GM21786 (cell line): ENCODE data around the gene GPS1.
A peak's percentile ranks its signal among the peaks of the same experiment; 100 is the strongest.
"Not testable (repeated sequence)": the region's sequence is repeated elsewhere in the genome, so short reads cannot be mapped to it uniquely, and the experiment has no call there.

Source experiments
- ATAC-seq: cut with Tn5 transposase; IDR thresholded peaks from one replicate; pipeline ENCODE4 v1.9.1; 2021; ENCODE audit not compliant: unreplicated experiment

GPS1 gene

DNA sequence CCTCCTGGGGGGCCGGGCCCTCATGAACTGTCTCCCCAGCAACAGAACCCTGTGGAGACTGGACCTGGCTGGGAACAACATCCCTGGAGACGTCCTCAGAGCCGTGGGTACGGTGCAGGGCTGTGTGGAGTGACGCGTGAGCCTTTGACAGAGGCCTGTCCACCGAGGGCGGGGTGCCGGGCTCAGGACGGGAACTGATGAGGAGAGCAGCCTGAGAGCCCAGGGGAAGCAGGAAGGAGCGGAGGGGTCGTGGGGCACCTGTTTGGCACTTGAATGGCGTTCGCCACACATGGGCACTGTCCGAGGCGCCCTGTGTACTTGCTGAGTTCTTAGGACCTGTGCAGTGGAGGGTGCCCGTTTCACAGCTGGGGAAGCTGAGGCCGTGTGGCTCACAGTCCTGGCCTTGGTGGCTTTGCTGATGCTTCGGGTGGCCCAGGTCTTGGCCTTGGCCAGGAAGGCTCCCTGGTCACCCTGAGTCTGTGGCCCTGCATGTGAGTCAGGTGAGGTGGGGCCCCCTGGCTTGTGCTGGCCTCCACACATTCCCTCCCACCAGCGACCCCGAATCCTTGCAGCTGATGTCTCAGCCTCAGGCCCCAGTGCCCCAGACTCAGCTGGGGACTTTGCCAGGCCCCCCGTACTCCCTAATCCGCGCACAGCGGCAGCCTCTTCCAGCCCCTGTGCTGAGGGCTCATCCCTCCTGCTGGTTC lies 26.1 kb upstream of the GPS1 start:
- no peak for ATAC-seq

DNA sequence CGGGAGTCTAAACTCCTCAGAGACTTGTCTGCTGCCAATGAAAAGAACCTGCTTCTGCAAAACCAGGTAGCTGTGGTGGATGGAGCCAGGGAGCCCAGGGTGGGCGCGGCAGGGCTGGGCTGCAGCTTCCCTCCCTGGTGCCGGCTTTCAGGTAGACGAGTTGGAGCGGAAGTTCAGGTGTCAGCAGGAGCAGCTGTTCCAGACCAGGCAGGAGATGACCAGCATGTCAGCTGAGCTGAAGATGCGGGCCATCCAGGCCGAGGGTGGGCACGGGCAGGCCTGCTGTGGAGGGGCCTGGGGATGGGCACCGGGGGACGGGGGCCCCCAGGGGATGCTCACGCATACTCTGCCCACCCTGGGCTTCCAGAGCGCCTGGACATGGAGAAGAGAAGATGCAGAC lies 23.5 kb upstream of the GPS1 start:
- no peak for ATAC-seq

GRCh38 chr17:82028966-82029365 lies 22.7 kb upstream of the GPS1 start:
- ATAC-seq: no peak

DNA sequence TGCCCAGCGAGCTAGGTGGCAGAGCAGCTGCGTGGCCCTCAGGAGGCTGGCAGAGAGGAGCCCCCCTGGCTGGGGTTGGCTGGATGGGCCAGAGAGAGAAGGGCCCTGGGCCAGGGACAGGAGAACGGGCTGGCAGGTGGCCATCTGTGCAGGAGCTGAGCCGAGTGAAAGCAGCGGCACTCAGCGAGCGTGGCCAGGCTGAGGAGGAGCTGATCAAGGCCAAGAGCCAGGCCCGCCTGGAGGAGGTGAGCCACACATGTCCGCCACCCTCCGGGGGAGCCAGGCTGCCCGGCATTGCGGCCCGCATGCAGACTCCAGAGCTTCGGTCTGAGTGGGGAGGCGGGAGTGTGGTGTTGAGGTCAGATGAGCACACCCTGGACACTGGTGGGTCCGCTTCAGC lies 22.3 kb upstream of the GPS1 start:
- ATAC-seq: no peak

DNA sequence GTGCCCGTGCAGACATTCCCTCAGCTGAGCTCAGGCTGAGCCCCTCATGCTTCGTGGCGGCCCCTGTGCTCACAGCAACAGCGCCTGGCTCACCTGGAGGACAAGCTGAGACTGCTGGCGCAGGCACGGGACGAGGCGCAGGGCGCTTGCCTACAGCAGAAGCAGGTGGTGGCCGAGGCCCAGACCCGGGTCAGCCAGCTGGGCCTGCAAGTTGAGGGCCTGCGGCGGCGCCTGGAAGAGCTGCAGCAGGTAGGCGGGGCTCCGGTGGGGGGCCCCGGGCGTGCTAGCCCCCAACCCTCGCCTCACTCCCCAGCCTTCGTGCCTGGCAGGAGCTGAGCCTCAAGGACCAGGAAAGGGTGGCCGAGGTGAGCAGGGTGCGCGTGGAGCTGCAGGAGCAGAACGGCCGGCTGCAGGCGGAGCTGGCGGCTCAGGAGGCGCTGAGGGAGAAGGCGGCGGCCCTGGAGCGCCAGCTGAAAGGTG lies 21.7 kb upstream of the GPS1 start:
- ATAC-seq: no peak

DNA sequence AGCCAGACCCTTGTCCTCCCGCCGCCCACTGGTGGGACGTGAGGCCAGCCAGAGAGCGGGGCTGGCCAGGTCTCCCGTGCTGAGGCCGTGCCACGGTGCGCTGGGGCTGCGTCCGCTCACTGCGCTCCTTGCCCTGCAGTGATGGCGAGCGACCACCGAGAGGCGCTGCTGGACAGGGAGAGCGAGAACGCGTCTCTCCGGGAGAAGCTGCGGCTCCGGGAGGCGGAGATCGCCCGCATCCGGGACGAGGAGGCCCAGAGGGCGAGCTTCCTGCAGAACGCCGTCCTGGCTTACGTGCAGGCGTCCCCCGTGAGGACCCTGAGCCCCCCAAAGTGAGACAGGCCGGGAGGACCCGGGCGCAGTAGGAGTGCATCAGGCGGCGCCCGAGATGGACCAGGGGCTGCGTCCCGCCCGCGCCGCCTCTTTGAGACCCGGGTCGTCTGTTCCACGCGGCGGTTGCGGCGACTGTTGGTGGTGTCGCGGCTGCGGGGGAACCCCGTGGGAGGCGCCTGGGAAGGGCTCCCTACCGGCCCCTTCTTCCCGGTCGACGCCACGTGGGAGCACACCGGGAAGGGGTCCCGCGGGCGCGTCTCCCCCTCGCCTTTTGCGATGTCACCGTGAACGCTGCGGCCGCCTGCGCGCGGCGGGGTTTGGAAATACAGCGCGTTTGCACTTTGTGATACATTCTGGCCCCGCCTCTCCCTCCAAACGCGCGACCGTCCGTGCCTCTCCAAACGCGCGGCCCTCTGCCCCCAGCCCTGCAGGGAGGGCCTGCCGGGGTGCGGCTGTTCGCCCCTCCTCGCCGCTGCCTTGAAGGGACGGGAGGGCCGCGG lies 21.0 kb upstream of the GPS1 start:
- ATAC-seq: peak; percentile 43

- no peak for ATAC-seq
Measured at GRCh38 chr17:82031303-82031884, 20.3 kb upstream of the GPS1 start, which contains the start of gene RAC3. Gene RAC3, plus strand, starts transcription at chr17:82031678. Its CDS starts 84 bp downstream, at chr17:82031762.

GRCh38 chr17:82031885-82032627 lies 19.6 kb upstream of the GPS1 start:
- no peak for ATAC-seq

DNA sequence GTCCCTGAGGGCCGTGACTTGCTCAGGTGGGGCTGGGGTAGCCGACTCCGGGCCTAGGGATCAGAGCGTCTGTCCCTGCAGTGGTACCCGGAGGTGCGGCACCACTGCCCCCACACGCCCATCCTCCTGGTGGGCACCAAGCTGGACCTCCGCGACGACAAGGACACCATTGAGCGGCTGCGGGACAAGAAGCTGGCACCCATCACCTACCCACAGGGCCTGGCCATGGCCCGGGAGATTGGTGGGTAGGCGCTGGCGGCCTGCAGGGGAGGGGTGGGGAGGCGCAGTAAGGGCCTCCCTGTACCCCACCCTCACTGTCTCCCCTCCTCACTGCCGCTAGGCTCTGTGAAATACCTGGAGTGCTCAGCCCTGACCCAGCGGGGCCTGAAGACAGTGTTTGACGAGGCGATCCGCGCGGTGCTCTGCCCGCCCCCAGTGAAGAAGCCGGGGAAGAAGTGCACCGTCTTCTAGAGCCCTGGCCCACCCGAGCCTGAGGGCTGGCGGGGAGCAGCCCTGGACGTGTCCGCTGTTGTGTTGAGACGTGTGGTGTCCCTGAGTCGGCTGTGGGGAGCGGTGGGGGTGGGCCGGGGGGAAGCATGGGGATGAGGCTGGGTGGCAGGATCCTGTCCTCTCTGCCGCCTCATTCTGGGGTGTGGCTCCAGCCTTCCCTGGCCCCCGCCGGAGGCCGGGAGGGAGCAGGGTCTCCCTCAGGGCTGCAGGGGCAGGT lies 18.2 kb upstream of the GPS1 start:
- ATAC-seq: no peak

- ATAC-seq: no peak
Measured at GRCh38 chr17:82034371-82035011, 17.2 kb upstream of the GPS1 start.

- no peak for ATAC-seq
Measured at GRCh38 chr17:82035488-82035887, 16.2 kb upstream of the GPS1 start.

DNA sequence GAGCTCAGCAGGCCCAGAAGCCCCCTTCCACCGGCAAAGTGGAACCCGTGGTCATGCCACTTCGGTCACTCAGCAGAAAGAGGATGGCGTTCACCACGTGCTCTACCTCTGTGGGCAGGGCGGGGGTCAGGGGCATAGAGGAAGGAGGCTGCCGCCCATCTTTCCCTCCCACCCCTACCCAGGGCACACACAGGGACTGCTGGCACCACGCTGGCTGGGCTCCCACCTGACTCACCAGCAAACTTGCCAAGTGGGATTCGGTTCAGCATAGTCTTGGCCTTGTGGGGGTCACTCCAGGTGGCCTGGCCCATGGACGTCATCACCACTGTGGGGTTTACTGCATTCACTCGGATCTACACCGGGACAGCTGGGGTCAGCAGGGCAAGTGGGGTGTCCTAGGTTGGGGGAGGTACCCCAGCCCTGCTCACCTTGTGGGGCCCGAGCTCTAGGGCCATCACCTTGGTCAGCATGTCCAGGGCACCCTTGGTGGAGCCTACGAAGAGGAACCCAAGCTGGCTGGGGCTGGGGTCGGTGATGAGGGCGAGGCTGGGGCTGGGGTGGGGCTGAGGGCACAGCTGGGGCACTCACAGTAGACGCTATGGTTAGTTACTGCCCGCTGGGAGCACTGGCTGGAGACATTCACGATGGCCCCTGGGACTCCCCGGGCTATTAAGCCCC lies 15.6 kb upstream of the GPS1 start:
- no peak for ATAC-seq

DNA sequence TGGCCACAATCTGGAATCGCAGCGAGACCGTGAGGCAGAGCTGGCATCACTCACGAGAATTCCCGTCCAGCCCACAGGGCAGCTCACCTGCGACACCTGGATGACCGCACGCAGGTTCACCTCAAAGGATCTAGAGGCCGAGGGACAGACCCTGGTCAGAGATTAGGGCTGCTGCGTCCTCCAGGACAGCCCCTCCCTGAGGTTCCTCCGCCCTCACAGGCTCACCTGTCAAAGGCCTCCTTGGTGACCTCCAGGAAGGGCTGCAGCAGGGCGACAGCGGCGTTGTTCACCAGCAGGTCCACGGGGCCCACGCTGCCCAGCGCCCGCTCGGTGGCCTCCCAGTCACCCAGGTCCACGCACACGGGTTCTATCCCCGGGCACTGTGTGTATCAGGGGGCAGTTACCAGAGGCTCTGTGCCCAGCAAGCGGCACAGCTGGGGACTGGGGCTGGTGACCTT lies 15.0 kb upstream of the GPS1 start:
- no peak for ATAC-seq

- peak; percentile 91 for ATAC-seq
Measured at GRCh38 chr17:82037092-82037888, 14.4 kb upstream of the GPS1 start, which contains the start of gene DCXR. Gene DCXR, minus strand, starts transcription at chr17:82037697. Its CDS starts 15 bp downstream, at chr17:82037682.

DNA sequence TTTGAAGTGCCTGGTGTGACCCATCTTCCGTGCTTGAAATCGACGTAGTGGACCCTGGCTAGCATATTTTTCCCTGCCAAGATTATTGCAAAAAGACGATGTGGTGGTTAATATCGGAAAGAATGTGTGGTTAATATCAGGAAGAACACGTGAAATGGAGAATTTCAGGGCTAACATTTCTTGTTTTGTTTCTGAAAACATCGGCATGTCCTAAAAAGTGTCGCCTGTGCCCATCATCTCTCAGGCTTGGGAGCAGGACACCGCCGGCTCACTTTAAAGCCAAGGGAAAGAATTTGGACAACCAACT lies 13.9 kb upstream of the GPS1 start:
- ATAC-seq: no peak

GRCh38 chr17:82038796-82039409 lies 12.8 kb upstream of the GPS1 start:
- not testable (repeated sequence) for ATAC-seq

DNA sequence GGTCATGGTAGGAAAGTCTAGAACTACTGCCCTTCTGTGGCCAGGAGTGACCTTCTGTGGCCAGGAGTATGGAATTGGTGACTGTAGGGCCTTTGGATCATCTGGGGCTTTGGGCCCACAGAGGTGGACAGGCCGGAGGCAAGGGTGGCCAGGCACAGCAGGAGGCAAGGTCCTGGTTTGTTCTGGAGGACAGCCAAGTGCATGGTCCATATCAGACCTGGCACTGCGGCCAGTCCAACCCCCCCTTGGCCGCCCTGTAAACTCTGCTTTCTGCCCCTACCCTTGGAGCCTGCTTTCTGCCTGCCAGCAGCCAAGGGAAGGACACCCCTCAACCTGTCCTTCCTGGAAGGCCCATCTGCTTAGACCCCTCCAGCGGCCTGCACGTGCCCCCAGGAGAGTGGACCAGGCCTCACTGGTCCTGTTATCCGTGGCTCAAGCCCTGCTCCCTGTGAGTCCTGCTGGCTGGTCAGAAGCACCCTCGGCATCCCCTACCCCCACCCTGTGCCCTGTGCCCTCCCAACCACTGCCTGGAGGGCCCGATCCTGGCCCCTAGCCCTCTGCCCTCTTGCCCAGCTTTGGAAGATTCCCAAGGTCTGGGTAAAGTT lies 11.9 kb upstream of the GPS1 start:
- no peak for ATAC-seq
